Middle frontal gyrus (tissue), 1 donor: ENCODE results near the gene SAMD4B.
"Not testable (repeated sequence)": the region's sequence is repeated elsewhere in the genome, so short reads cannot be mapped to it uniquely, and the experiment has no call there.

Experiments used
- DNase-seq: peaks from one replicate; pipeline ENCODE4 v3.0.0-alpha.2; 2015; ENCODE audit warnings: low spot score; ENCODE audit errors: extremely low spot score

SAMD4B gene

GRCh38 chr19:39365531-39365930 is 23.3 kb downstream of the SAMD4B start:
- DNase-seq: no peak

GRCh38 chr19:39369200-39369599 is 27.0 kb downstream of the SAMD4B start:
- DNase-seq: no peak

GRCh38 chr19:39370735-39371134 is 28.5 kb downstream of the SAMD4B start:
- DNase-seq: no peak

GRCh38 chr19:39372047-39372802 is 30.0 kb downstream of the SAMD4B start:
- no peak for DNase-seq

GRCh38 chr19:39372941-39373340 is 30.7 kb downstream of the SAMD4B start:
- no peak for DNase-seq

- no peak for DNase-seq
These were observed 33.7 kb downstream of the SAMD4B start for GRCh38 chr19:39375929-39376328.

- DNase-seq: no peak
These were observed 35.4 kb downstream of the SAMD4B start for GRCh38 chr19:39377373-39378362.

- not testable (repeated sequence) for DNase-seq
These were observed 37.1 kb downstream of the SAMD4B start for GRCh38 chr19:39379366-39379765.

- peak; percentile 31 for DNase-seq
These were observed 37.7 kb downstream of the SAMD4B start for GRCh38 chr19:39379865-39380396.

- DNase-seq: no peak
These were observed 38.6 kb downstream of the SAMD4B start for GRCh38 chr19:39380521-39381502.

GRCh38 chr19:39381910-39382611 is 39.8 kb downstream of the SAMD4B start:
- DNase-seq: no peak

GRCh38 chr19:39382991-39383828 is 41.0 kb downstream of the SAMD4B start:
- DNase-seq: no peak

- DNase-seq: no peak
These were observed 42.8 kb downstream of the SAMD4B start for GRCh38 chr19:39384839-39385568.

GRCh38 chr19:39385629-39386411 is 43.6 kb downstream of the SAMD4B start:
- DNase-seq: no peak

- no peak for DNase-seq
These were observed 44.3 kb downstream of the SAMD4B start for GRCh38 chr19:39386557-39386956.

- no peak for DNase-seq
These were observed 46.4 kb downstream of the SAMD4B start for GRCh38 chr19:39388657-39389056.

- no peak for DNase-seq
These were observed 47.6 kb downstream of the SAMD4B start for GRCh38 chr19:39389631-39390414.
